ENCODE data around the gene RIPOR3.
A peak's percentile ranks its signal among the peaks of the same experiment; 100 is the strongest.

RIPOR3 gene

GRCh38 chr20:50673466-50674137, 17.7 kb downstream of the RIPOR3 start:
- H3K4me3 ChIP-seq (ENCODE audit: insufficient read depth in 1 of 2, low read depth in 1 of 2, low read length in 2 of 2), result peak overlapping the region in 1 of 2 experiments; percentile 2
- peak overlapping the region; percentile 42 for H2BK120ac ChIP-seq (ENCODE audit: low read depth, low read length)
- H3K14ac ChIP-seq (ENCODE audit: low read length in 2 of 2), result no peak overlapping the region
- H2BK12ac ChIP-seq (ENCODE audit: low read length in 2 of 2), result peak overlapping the region; percentile 78 to 85
- no peaks in the 10 kb centered on the region for H3K27me3 ChIP-seq (ENCODE audit: control insufficient read depth in 1 of 2, insufficient read depth in 1 of 2, low read length in 2 of 2)
- H4K8ac ChIP-seq (ENCODE audit: low read length), result peak overlapping the region; percentile 52
- H2BK5ac ChIP-seq (ENCODE audit: low read depth, low read length, poor library complexity, severe bottlenecking), result no peak overlapping the region
- H3K18ac ChIP-seq (ENCODE audit: low read depth in 1 of 2, low read length in 2 of 2), result peak overlapping the region; percentile 86 to 89
- peak; percentile 71 for DNase-seq
- H3K4ac ChIP-seq (ENCODE audit: low read depth in 1 of 2, low read length in 2 of 2), result peak overlapping the region; percentile 26 to 84
- H3K9ac ChIP-seq (ENCODE audit: low read length), result peak overlapping the region; percentile 24
- 40% methylated on average over 19 of the region's 19 CpGs for WGBS
- H3K9me3 ChIP-seq (ENCODE audit: control insufficient read depth, low read length), result no peaks in the 10 kb centered on the region
- H3K36me3 ChIP-seq (ENCODE audit: control insufficient read depth in 1 of 2, insufficient read depth in 2 of 2, low read depth in 1 of 2, low read length in 2 of 2), result peaks cover 5 to 10% of the 10 kb centered on the region in 2 experiments
- H3K23ac ChIP-seq (ENCODE audit: low read length in 2 of 2), result no peak overlapping the region
- H4K91ac ChIP-seq (ENCODE audit: low read length), result peak overlapping the region; percentile 93
- H2BK15ac ChIP-seq (ENCODE audit: low read depth, poor library complexity, severe bottlenecking), result no peak overlapping the region
- peaks cover 41% of the 10 kb centered on the region for H3K4me1 ChIP-seq (ENCODE audit: control insufficient read depth, insufficient read depth, low read depth, low read length)
- peak overlapping the region; percentile 49 for H2AK5ac ChIP-seq (ENCODE audit: low read length, severe bottlenecking)
- no peak overlapping the region for H2AFZ ChIP-seq (ENCODE audit: low read depth, low read length)
- no peak overlapping the region for H3K4me2 ChIP-seq (ENCODE audit: low read length, poor library complexity, severe bottlenecking)
- peaks cover 23% of the 10 kb centered on the region for H3K79me1 ChIP-seq (replicated peaks; ENCODE audit: low read length, poor library complexity, severe bottlenecking)
- no peak overlapping the region for H3K27ac ChIP-seq (ENCODE audit: low read length, poor library complexity, severe bottlenecking)

GRCh38 chr20:50673146-50673465, 18.2 kb downstream of the RIPOR3 start:
- Histone ChIP-seq H3K4me2 (ENCODE audit: low read length, poor library complexity, severe bottlenecking) (no peak overlapping the region), H2BK5ac (ENCODE audit: low read depth, low read length, poor library complexity, severe bottlenecking) (no peak overlapping the region), H3K14ac (ENCODE audit: low read length in 2 of 2) (peak overlapping the region in 1 of 2 experiments; percentile 81), H4K8ac (ENCODE audit: low read length) (peak overlapping the region; percentile 52), H3K27ac (ENCODE audit: low read length, poor library complexity, severe bottlenecking) (no peak overlapping the region), H3K9me3 (ENCODE audit: control insufficient read depth, low read length) (no peaks in the 10 kb centered on the region), H2AFZ (ENCODE audit: low read depth, low read length) (no peak overlapping the region), H3K36me3 (ENCODE audit: control insufficient read depth in 1 of 2, insufficient read depth in 2 of 2, low read depth in 1 of 2, low read length in 2 of 2) (peaks cover 5 to 6% of the 10 kb centered on the region in 2 experiments), H3K18ac (ENCODE audit: low read depth in 1 of 2, low read length in 2 of 2) (peak overlapping the region; percentile 86 to 89), H2BK12ac (ENCODE audit: low read length in 2 of 2) (peak overlapping the region; percentile 46 to 85), H3K4me1 (ENCODE audit: control insufficient read depth, insufficient read depth, low read depth, low read length) (peaks cover 36% of the 10 kb centered on the region), H3K4me3 (ENCODE audit: insufficient read depth in 1 of 2, low read depth in 1 of 2, low read length in 2 of 2) (no peak overlapping the region), H3K9ac (ENCODE audit: low read length) (no peak overlapping the region), H2AK5ac (ENCODE audit: low read length, severe bottlenecking) (no peak overlapping the region), H2BK15ac (ENCODE audit: low read depth, poor library complexity, severe bottlenecking) (peak overlapping the region; percentile 44), H3K27me3 (ENCODE audit: control insufficient read depth in 1 of 2, insufficient read depth in 1 of 2, low read length in 2 of 2) (no peaks in the 10 kb centered on the region), H3K23ac (ENCODE audit: low read length in 2 of 2) (no peak overlapping the region), H4K91ac (ENCODE audit: low read length) (peak overlapping the region; percentile 93), H2BK120ac (ENCODE audit: low read depth, low read length) (peak overlapping the region; percentile 42), H3K79me1 (replicated peaks; ENCODE audit: low read length, poor library complexity, severe bottlenecking) (peaks cover 25% of the 10 kb centered on the region), H3K4ac (ENCODE audit: low read depth in 1 of 2, low read length in 2 of 2) (peak overlapping the region in 1 of 2 experiments; percentile 84)
- 91% methylated on average over 7 of the region's 7 CpGs for WGBS
- no peak for DNase-seq

- H2BK5ac ChIP-seq (ENCODE audit: low read depth, low read length, poor library complexity, severe bottlenecking), result no peak overlapping the region
- H2BK15ac ChIP-seq (ENCODE audit: low read depth, poor library complexity, severe bottlenecking), result peak overlapping the region; percentile 71
- H4K91ac ChIP-seq (ENCODE audit: low read length), result peak overlapping the region; percentile 93
- no peak overlapping the region for H3K4me3 ChIP-seq (ENCODE audit: insufficient read depth in 1 of 2, low read depth in 1 of 2, low read length in 2 of 2)
- H3K27me3 ChIP-seq (ENCODE audit: control insufficient read depth in 1 of 2, insufficient read depth in 1 of 2, low read length in 2 of 2), result no peaks in the 10 kb centered on the region
- no peaks in the 10 kb centered on the region for H3K9me3 ChIP-seq (ENCODE audit: control insufficient read depth, low read length)
- peak overlapping the region; percentile 62 for H4K8ac ChIP-seq (ENCODE audit: low read length)
- H3K18ac ChIP-seq (ENCODE audit: low read depth in 1 of 2, low read length in 2 of 2), result peak overlapping the region; percentile 86 to 89
- no peak overlapping the region for H3K9ac ChIP-seq (ENCODE audit: low read length)
- no peak overlapping the region for H3K4me2 ChIP-seq (ENCODE audit: low read length, poor library complexity, severe bottlenecking)
- H3K27ac ChIP-seq (ENCODE audit: low read length, poor library complexity, severe bottlenecking), result no peak overlapping the region
- no peak overlapping the region for H2AFZ ChIP-seq (ENCODE audit: low read depth, low read length)
- peak overlapping the region; percentile 38 for H2AK5ac ChIP-seq (ENCODE audit: low read length, severe bottlenecking)
- peaks cover 22% of the 10 kb centered on the region for H3K79me1 ChIP-seq (replicated peaks; ENCODE audit: low read length, poor library complexity, severe bottlenecking)
- no peak overlapping the region for H3K23ac ChIP-seq (ENCODE audit: low read length in 2 of 2)
- peak overlapping the region; percentile 27 to 46 for H2BK12ac ChIP-seq (ENCODE audit: low read length in 2 of 2)
- peak overlapping the region in 1 of 2 experiments; percentile 51 for H3K14ac ChIP-seq (ENCODE audit: low read length in 2 of 2)
- peaks cover 5 to 6% of the 10 kb centered on the region in 2 experiments for H3K36me3 ChIP-seq (ENCODE audit: control insufficient read depth in 1 of 2, insufficient read depth in 2 of 2, low read depth in 1 of 2, low read length in 2 of 2)
- H3K4ac ChIP-seq (ENCODE audit: low read depth in 1 of 2, low read length in 2 of 2), result peak overlapping the region in 1 of 2 experiments; percentile 84
- no peak for DNase-seq
- WGBS, result over 99% methylated on average over 8 of the region's 8 CpGs
- peak overlapping the region; percentile 42 for H2BK120ac ChIP-seq (ENCODE audit: low read depth, low read length)
- peaks cover 32% of the 10 kb centered on the region for H3K4me1 ChIP-seq (ENCODE audit: control insufficient read depth, insufficient read depth, low read depth, low read length)
These were observed 18.8 kb downstream of the RIPOR3 start for GRCh38 chr20:50672400-50673145.

- Histone ChIP-seq H3K4me3 (ENCODE audit: insufficient read depth in 1 of 2, low read depth in 1 of 2, low read length in 2 of 2) (no peak overlapping the region), H3K27me3 (ENCODE audit: control insufficient read depth in 1 of 2, insufficient read depth in 1 of 2, low read length in 2 of 2) (no peaks in the 10 kb centered on the region), H3K23ac (ENCODE audit: low read length in 2 of 2) (no peak overlapping the region), H3K27ac (ENCODE audit: low read length, poor library complexity, severe bottlenecking) (no peak overlapping the region), H4K91ac (ENCODE audit: low read length) (no peak overlapping the region), H3K79me1 (replicated peaks; ENCODE audit: low read length, poor library complexity, severe bottlenecking) (peaks cover 22% of the 10 kb centered on the region), H3K14ac (ENCODE audit: low read length in 2 of 2) (no peak overlapping the region), H3K4me1 (ENCODE audit: control insufficient read depth, insufficient read depth, low read depth, low read length) (peaks cover 30% of the 10 kb centered on the region), H3K9me3 (ENCODE audit: control insufficient read depth, low read length) (no peaks in the 10 kb centered on the region), H2BK15ac (ENCODE audit: low read depth, poor library complexity, severe bottlenecking) (no peak overlapping the region), H2AK5ac (ENCODE audit: low read length, severe bottlenecking) (no peak overlapping the region), H4K8ac (ENCODE audit: low read length) (no peak overlapping the region), H2AFZ (ENCODE audit: low read depth, low read length) (no peak overlapping the region), H3K4me2 (ENCODE audit: low read length, poor library complexity, severe bottlenecking) (no peak overlapping the region), H2BK12ac (ENCODE audit: low read length in 2 of 2) (peak overlapping the region in 1 of 2 experiments; percentile 15), H2BK120ac (ENCODE audit: low read depth, low read length) (no peak overlapping the region), H3K9ac (ENCODE audit: low read length) (no peak overlapping the region), H3K18ac (ENCODE audit: low read depth in 1 of 2, low read length in 2 of 2) (no peak overlapping the region), H3K4ac (ENCODE audit: low read depth in 1 of 2, low read length in 2 of 2) (no peak overlapping the region), H2BK5ac (ENCODE audit: low read depth, low read length, poor library complexity, severe bottlenecking) (no peak overlapping the region), H3K36me3 (ENCODE audit: control insufficient read depth in 1 of 2, insufficient read depth in 2 of 2, low read depth in 1 of 2, low read length in 2 of 2) (peaks cover 5 to 6% of the 10 kb centered on the region in 2 experiments)
- DNase-seq, result no peak
- 96% methylated on average over 3 of the region's 3 CpGs for WGBS
These were observed 19.7 kb downstream of the RIPOR3 start for GRCh38 chr20:50671626-50672025.

Measured in mesenchymal stem cell (in vitro differentiated cells and primary cell).